HUES48 (cell line): ENCODE results near the gene GPR17.

ENCODE experiments used
- H3K27ac ChIP-seq: one replicate; pipeline ENCODE4 v1.7.0; 2013; ENCODE audit warnings: low read depth, low read length, inconsistent platforms
- H3K27me3 ChIP-seq: 2 replicates; pipeline ENCODE4 v1.6.1; 2013; ENCODE audit warnings: mild to moderate bottlenecking, low read length; ENCODE audit not compliant: control insufficient read depth, insufficient read depth
- H3K36me3 ChIP-seq: 2 replicates; pipeline ENCODE4 v1.6.1; 2013; ENCODE audit warnings: low read length; ENCODE audit not compliant: control insufficient read depth, insufficient read depth
- H3K4me1 ChIP-seq: 2 replicates; pipeline ENCODE4 v1.6.1; 2013; ENCODE audit warnings: mild to moderate bottlenecking, low read length; ENCODE audit not compliant: control insufficient read depth, insufficient read depth
- H3K4me3 ChIP-seq: 2 replicates; pipeline ENCODE4 v1.5.1; 2013; ENCODE audit warnings: mild to moderate bottlenecking, low read depth, low read length
- H3K9ac ChIP-seq: 2 replicates; pipeline ENCODE4 v1.6.1; 2013; ENCODE audit warnings: mild to moderate bottlenecking, low read depth, low read length, moderate library complexity
- H3K9me3 ChIP-seq: 2 replicates; pipeline ENCODE4 v1.6.1; 2013; ENCODE audit warnings: low read length; ENCODE audit not compliant: control insufficient read depth, insufficient read depth

Gene GPR17

DNA sequence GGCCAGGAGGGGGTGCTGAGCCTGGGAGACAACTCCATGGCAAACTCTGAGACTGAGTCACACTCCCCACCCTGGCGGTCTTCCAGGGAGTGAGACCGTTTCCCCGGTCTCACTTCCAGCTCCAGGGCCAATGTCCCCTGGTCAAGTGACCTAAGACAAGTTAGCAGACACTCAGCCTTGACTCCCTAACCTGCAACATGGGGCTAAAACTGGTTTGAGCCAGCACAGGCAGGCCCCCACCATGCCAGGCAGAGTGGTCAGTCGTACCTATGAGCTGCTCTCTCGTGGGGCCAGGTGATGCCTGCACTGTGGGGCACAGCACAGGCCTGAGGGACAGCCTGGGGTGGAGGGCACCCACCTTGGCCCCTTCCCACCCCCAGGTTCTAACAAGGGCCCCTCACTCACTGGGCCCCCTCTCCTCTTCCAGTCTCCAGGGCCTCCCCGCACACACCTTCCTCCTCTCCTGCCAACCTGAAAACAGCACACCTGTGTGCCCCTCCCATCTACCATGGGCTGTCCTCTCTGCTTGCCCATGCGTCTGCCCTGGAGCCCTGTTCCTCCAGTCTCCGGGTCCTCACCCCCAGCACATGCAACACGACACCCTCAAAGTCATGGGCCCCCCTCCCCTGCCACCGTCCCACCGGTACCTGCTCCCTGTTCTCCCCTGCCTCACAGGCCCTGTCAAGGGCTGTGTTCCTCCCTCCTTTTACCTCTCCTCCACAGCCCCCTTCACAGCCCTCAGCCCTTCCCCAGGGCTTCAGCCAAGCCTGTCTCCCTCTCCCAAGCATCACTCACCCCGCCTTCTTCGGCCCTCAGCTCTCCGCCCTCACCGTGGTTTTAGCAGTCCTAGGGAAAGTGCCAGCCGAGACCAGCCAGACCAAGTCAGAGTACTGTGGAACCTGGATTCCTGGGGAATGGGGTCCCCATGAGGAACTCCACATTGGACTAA, 1.6 kb downstream of the GPR17 start:
- Histone ChIP-seq H3K9me3 (no peaks in the 10 kb centered on the region), H3K9ac (no peak overlapping the region), H3K27ac (no peak overlapping the region), H3K4me3 (no peak overlapping the region), H3K36me3 (no peaks in the 10 kb centered on the region), H3K4me1 (no peaks in the 10 kb centered on the region), H3K27me3 (no peaks in the 10 kb centered on the region)

GRCh38 chr2:127648321-127648720, 2.4 kb downstream of the GPR17 start:
- Histone ChIP-seq H3K27me3 (no peaks in the 10 kb centered on the region), H3K27ac (no peak overlapping the region), H3K9me3 (no peaks in the 10 kb centered on the region), H3K4me3 (no peak overlapping the region), H3K9ac (no peak overlapping the region), H3K36me3 (no peaks in the 10 kb centered on the region), H3K4me1 (no peaks in the 10 kb centered on the region)

DNA sequence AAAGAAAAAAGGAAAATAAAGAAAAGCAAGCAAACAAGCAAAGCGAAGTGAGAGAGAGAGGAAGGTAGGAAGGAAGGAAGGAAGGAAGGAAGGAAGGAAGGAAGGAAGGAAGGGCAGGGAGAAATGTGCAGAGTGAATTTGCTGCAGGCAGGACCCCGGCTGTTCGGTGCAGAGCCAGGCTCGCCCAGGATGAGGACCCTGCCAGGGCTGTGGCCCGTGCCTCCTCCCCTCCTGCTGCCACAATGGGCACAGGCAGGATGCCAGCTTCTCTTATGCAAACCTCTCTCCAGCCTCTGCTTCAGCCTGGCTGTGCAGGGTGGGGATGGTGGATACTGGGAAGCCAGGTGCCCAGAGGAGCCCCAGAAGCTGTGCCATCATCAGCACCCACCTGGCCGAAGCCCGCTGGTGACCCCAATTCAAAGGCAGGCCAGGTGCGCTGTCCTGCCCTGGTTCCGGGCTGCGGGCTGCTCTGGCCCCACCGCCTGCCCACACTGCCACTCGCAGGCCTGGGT, 3.2 kb downstream of the GPR17 start:
- Histone ChIP-seq H3K27ac (no peak overlapping the region), H3K4me3 (no peak overlapping the region), H3K27me3 (no peaks in the 10 kb centered on the region), H3K36me3 (no peaks in the 10 kb centered on the region), H3K9me3 (no peaks in the 10 kb centered on the region), H3K9ac (no peak overlapping the region), H3K4me1 (no peaks in the 10 kb centered on the region)

DNA sequence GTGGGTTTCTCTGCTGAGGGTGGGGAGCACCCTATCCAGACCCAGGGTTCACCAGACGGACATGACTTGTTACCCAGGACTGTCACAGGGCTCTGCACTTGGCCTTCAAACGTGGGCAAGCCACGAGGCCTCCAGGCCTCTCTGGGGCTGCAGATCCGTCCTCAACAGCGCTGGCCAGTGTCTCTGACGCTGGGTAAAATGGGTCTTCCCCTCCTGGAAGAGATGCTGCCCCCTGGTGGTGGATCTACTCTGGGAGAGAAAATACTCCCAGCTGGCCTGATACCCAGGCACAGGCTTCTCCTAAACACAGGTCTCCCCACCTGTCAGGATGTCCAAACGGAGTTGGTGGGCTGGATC, 3.7 kb downstream of the GPR17 start:
- no peaks in the 10 kb centered on the region for H3K9me3 ChIP-seq
- H3K9ac ChIP-seq, result no peak overlapping the region
- no peak overlapping the region for H3K27ac ChIP-seq

GRCh38 chr2:127650041-127650784, 4.3 kb downstream of the GPR17 start:
- Histone ChIP-seq H3K4me3 (no peak overlapping the region), H3K9me3 (no peaks in the 10 kb centered on the region), H3K4me1 (no peaks in the 10 kb centered on the region), H3K27ac (no peak overlapping the region), H3K27me3 (no peaks in the 10 kb centered on the region), H3K9ac (no peak overlapping the region), H3K36me3 (no peaks in the 10 kb centered on the region)

More for the DNA sequence above, 3.7 kb downstream of the GPR17 start:
- Histone ChIP-seq H3K4me1 (no peaks in the 10 kb centered on the region), H3K4me3 (no peak overlapping the region), H3K36me3 (no peaks in the 10 kb centered on the region), H3K27me3 (no peaks in the 10 kb centered on the region)

DNA sequence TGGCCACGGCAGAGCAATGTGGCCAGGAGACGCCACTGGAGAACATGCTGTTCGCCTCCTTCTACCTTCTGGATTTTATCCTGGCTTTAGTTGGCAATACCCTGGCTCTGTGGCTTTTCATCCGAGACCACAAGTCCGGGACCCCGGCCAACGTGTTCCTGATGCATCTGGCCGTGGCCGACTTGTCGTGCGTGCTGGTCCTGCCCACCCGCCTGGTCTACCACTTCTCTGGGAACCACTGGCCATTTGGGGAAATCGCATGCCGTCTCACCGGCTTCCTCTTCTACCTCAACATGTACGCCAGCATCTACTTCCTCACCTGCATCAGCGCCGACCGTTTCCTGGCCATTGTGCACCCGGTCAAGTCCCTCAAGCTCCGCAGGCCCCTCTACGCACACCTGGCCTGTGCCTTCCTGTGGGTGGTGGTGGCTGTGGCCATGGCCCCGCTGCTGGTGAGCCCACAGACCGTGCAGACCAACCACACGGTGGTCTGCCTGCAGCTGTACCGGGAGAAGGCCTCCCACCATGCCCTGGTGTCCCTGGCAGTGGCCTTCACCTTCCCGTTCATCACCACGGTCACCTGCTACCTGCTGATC, 4.9 kb downstream of the GPR17 start:
- H3K27ac ChIP-seq, result no peak overlapping the region
- no peaks in the 10 kb centered on the region for H3K9me3 ChIP-seq
- H3K4me1 ChIP-seq, result no peaks in the 10 kb centered on the region
- H3K4me3 ChIP-seq, result no peak overlapping the region
- no peak overlapping the region for H3K9ac ChIP-seq
- H3K27me3 ChIP-seq, result no peaks in the 10 kb centered on the region
- no peaks in the 10 kb centered on the region for H3K36me3 ChIP-seq

GRCh38 chr2:127651381-127651809, 5.4 kb downstream of the GPR17 start:
- Histone ChIP-seq H3K27ac (no peak overlapping the region), H3K4me1 (no peaks in the 10 kb centered on the region), H3K36me3 (no peaks in the 10 kb centered on the region), H3K9ac (no peak overlapping the region), H3K27me3 (no peaks in the 10 kb centered on the region), H3K9me3 (no peaks in the 10 kb centered on the region), H3K4me3 (no peak overlapping the region)

- Histone ChIP-seq H3K27ac (no peak overlapping the region), H3K9me3 (no peaks in the 10 kb centered on the region), H3K4me1 (no peaks in the 10 kb centered on the region), H3K4me3 (no peak overlapping the region), H3K9ac (no peak overlapping the region), H3K36me3 (no peaks in the 10 kb centered on the region), H3K27me3 (no peaks in the 10 kb centered on the region)
These were observed 6.1 kb downstream of the GPR17 start for GRCh38 chr2:127651971-127652550.

GRCh38 chr2:127652786-127653357, 6.9 kb downstream of the GPR17 start:
- no peak overlapping the region for H3K9ac ChIP-seq
- no peaks in the 10 kb centered on the region for H3K9me3 ChIP-seq
- H3K27ac ChIP-seq, result no peak overlapping the region
- H3K4me3 ChIP-seq, result no peak overlapping the region
- no peaks in the 10 kb centered on the region for H3K27me3 ChIP-seq
- no peaks in the 10 kb centered on the region for H3K36me3 ChIP-seq
- no peaks in the 10 kb centered on the region for H3K4me1 ChIP-seq

GRCh38 chr2:127653421-127654083, 7.6 kb downstream of the GPR17 start:
- H3K27me3 ChIP-seq, result no peaks in the 10 kb centered on the region
- no peak overlapping the region for H3K27ac ChIP-seq
- H3K36me3 ChIP-seq, result no peaks in the 10 kb centered on the region
- H3K4me1 ChIP-seq, result no peaks in the 10 kb centered on the region
- H3K9ac ChIP-seq, result no peak overlapping the region
- H3K9me3 ChIP-seq, result no peaks in the 10 kb centered on the region
- H3K4me3 ChIP-seq, result no peak overlapping the region
